Measurements from ENCODE around the gene ST3GAL4. TPM values are rescaled to one million over a fixed set of nuclear protein-coding genes. Genes with fewer than 3 reads are reported as not detected.

The ST3GAL4 gene
- total and polyA plus RNA-seq, 2 experiments from 2014 or later: 19.1 to 25.6 TPM

DNA sequence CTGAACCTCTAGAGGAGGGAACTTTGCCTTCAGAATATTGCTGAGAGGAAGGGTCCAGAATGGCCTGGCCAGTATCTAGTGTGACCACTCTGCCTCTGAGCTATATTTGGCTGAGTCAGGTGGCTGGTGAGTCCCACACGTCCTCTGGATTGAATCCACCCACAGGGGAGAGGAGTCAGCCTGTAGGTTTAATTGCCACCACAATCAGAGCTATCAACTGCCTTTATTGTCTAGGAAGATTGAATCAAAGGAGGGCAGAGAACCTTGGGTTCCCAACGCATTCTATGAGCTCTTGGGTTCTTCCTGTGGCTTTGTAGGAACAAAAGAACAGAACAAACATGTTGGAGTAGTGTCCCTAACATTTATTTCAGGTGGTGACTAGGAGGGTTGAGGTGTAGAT is 67.7 kb downstream of the ST3GAL4 start:
- Histone ChIP-seq H3K4me3 (no peak overlapping the region), H3K36me3 (no peaks in the 10 kb centered on the region), H3K9me3 (ENCODE audit: low read depth) (no peaks in the 10 kb centered on the region), H3K27me3 (no peaks in the 10 kb centered on the region), H3K27ac (no peak overlapping the region), H3K4me1 (ENCODE audit: low read depth) (peaks cover 21% of the 10 kb centered on the region)
- no peak for DNase-seq (ENCODE audit: low read depth in 1 of 2, low spot score in 1 of 2)
- TF ChIP-seq, protein P1, sequence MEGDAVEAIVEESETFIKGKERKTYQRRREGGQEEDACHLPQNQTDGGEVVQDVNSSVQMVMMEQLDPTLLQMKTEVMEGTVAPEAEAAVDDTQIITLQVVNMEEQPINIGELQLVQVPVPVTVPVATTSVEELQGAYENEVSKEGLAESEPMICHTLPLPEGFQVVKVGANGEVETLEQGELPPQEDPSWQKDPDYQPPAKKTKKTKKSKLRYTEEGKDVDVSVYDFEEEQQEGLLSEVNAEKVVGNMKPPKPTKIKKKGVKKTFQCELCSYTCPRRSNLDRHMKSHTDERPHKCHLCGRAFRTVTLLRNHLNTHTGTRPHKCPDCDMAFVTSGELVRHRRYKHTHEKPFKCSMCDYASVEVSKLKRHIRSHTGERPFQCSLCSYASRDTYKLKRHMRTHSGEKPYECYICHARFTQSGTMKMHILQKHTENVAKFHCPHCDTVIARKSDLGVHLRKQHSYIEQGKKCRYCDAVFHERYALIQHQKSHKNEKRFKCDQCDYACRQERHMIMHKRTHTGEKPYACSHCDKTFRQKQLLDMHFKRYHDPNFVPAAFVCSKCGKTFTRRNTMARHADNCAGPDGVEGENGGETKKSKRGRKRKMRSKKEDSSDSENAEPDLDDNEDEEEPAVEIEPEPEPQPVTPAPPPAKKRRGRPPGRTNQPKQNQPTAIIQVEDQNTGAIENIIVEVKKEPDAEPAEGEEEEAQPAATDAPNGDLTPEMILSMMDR (IDR thresholded peaks at IDR 0.05; ENCODE audit: low read depth, low read length): no peak

DNA sequence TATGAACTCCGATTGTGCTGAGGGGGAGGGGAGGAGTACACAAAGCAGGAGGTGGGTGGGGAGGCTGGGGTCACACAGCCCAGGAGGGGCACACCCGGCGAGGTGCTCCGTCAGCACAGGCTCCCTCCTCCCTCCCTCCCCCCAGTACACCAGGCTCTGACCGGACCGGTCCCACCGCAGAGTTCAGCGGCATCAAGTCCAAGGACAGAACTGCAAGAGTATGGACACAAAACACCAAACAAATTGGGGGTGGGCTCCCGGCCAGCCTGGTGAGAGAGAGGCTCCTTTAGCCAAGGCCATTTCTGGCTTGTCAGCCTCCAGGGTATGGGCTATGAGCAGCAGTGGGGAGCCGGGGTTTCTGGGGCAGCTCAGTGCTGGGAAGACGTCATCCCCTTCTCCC is 68.3 kb downstream of the ST3GAL4 start:
- H3K4me1 ChIP-seq (ENCODE audit: low read depth): peaks cover 21% of the 10 kb centered on the region
- no peak overlapping the region for H3K4me3 ChIP-seq
- TF ChIP-seq, protein P1 (IDR thresholded peaks at IDR 0.05; ENCODE audit: low read depth, low read length): no peak
- DNase-seq (ENCODE audit: low read depth in 1 of 2, low spot score in 1 of 2): no peak
- no peaks in the 10 kb centered on the region for H3K9me3 ChIP-seq (ENCODE audit: low read depth)
- H3K27me3 ChIP-seq: no peaks in the 10 kb centered on the region
- no peak overlapping the region for H3K27ac ChIP-seq
- H3K36me3 ChIP-seq: no peaks in the 10 kb centered on the region

DNA sequence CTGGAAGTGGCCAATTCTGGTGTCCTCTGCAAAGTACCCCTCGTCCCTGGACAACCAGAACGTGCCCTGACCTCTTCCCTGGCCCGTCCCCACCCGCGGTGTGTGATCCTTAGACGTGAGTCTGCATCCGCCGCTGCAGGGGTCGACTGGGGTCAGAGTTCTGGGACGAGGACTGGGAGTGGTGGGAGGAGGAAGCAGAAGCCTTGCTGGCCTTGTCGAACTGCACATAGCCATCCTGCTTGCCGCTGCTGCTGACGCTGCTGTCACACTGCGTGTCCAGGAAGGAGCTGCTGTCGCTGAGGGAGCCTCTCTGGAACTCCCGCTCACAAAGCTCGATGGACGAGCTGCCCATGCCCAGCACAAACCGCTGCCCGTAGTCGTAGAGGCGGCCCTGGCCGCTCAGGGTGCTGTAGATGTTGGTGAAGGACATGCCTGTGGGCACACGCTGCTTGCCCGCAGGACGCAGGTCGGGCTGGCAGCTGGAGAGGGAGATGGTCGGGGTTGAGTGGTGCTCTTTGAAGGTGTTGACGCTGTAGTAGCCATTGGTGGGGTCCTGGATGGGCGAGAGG is 69.1 kb downstream of the ST3GAL4 start:
- DNase-seq (ENCODE audit: low read depth in 1 of 2, low spot score in 1 of 2): no peak
- no peak overlapping the region for H3K27ac ChIP-seq
- H3K9me3 ChIP-seq (ENCODE audit: low read depth): no peaks in the 10 kb centered on the region
- peaks cover 21% of the 10 kb centered on the region for H3K4me1 ChIP-seq (ENCODE audit: low read depth)
- TF ChIP-seq, protein P1 (IDR thresholded peaks at IDR 0.05; ENCODE audit: low read depth, low read length): no peak
- H3K27me3 ChIP-seq: no peaks in the 10 kb centered on the region
- H3K4me3 ChIP-seq: no peak overlapping the region
- H3K36me3 ChIP-seq: no peaks in the 10 kb centered on the region

GRCh38 chr11:126426106-126426505 is 70.6 kb downstream of the ST3GAL4 start:
- TF ChIP-seq, protein P1 (IDR thresholded peaks at IDR 0.05; ENCODE audit: low read depth, low read length): no peak
- Histone ChIP-seq H3K9me3 (ENCODE audit: low read depth) (no peaks in the 10 kb centered on the region), H3K27ac (no peak overlapping the region), H3K4me1 (ENCODE audit: low read depth) (peaks cover 9% of the 10 kb centered on the region), H3K4me3 (no peak overlapping the region), H3K27me3 (no peaks in the 10 kb centered on the region), H3K36me3 (no peaks in the 10 kb centered on the region)
- no peak for DNase-seq (ENCODE audit: low read depth in 1 of 2, low spot score in 1 of 2)

- Histone ChIP-seq H3K27ac (no peak overlapping the region), H3K4me3 (no peak overlapping the region), H3K4me1 (ENCODE audit: low read depth) (peaks cover 9% of the 10 kb centered on the region), H3K27me3 (no peaks in the 10 kb centered on the region), H3K36me3 (no peaks in the 10 kb centered on the region), H3K9me3 (ENCODE audit: low read depth) (no peaks in the 10 kb centered on the region)
- no peak for DNase-seq (ENCODE audit: low read depth in 1 of 2, low spot score in 1 of 2)
- TF ChIP-seq, protein P1 (IDR thresholded peaks at IDR 0.05; ENCODE audit: low read depth, low read length): no peak
These were observed 71.6 kb downstream of the ST3GAL4 start for GRCh38 chr11:126426820-126427749.

Measured in cardiac muscle cell (in vitro differentiated cells and primary cell).